Measurements from ENCODE around the gene SSBP4.

SSBP4 gene

DNA sequence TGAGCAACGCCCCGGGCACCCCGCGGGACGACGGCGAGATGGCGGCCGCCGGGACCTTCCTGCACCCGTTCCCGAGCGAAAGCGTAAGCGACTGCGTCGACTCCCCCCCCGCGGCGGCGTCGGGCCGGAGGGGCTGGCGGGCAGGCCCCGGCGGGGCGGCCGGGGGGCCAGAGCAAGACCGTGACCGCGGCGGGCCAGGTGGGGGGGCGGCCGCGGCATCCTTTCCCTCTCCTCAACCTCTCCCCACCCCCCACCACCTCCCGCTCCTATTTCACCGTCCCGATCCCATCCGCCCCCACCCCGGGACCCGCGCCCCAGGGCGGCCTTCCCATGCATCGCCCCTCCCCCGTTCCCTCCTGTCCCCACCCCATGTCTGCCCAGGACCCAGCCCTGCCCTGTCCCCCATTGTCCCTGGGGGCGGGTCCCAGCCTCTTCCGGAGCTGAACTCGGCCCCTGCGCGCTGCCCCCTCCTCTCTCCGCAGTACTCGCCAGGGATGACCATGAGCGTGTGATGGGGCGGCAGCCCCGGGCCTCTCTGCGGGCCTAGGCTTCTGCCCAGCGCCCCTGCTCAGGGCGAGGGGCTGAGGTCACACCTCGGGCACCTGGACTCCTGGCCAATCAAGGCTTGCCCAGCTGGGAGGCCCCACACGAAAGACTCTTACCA, 14.7 kb downstream of the SSBP4 start:
- DNase-seq (ENCODE audit: low read depth) = no peak

DNA sequence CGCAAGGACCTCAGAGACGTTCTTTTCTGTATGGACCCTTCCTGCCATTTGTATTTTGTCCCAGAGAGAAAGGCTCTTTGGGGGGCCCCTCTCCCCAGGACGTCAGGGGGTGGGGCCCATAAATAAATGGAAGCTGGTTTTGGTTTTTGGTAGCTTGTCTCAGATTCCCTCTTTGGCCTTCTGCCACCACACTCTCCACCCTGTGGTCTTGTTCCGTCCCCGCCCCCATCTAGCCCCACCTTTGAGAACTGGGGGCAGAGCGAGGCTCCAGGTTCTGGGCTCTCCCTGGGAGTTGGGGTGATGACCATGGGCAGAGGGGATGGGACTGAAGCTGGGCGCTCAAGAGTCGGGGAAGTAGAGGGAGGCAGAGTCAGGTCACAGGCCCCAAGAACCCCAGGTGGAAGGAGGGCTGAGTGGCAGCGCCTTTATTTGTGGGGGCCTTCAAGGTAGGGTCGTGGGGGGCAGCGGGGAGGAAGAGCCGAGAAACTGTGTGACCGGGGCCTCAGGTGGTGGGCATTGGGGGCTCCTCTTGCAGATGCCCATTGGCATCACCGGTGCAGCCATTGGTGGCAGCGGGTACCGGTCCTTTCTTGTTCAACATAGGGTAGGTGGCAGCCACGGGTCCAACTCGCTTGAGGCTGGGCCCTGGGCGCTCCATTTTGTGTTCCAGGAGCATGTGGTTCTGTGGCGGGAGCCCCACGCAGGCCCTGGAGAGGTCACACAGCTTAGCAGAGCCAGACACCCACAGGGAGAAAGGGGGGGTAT, 15.4 kb downstream of the SSBP4 start:
- DNase-seq (ENCODE audit: low read depth) = no peak

DNA sequence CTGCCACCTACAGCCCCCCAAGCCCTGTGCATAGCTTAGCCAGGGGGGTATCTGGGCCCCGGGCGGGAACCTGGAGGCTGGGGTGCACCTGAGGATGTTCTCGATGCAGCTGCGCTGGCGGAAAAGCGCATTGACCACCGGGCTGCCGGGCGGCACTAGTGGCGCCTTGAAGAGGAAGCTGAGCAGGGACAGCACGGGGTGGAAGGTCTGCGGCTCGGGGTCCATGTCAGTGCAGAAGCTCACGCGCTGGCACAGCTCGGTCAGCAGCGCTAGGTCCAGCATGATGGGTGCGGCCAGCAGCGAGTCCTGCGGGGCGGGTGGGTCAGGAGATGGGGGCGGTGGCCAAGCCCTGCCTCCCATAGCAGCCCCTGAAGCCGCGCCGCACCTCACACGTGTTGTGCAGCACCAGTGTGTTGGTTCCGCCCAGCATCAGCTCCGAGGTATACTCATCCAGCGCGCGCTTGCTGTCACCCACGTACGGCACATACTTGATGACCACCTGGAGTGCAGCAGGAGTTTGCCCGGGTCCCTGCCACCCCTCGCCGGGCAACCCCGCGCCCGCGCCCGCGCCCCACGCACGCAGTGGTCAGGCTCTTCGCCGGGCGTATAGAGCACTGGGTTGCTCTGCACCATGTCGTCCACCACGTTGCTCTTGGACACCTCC, 16.1 kb downstream of the SSBP4 start:
- DNase-seq (ENCODE audit: low read depth) = no peak

DNA sequence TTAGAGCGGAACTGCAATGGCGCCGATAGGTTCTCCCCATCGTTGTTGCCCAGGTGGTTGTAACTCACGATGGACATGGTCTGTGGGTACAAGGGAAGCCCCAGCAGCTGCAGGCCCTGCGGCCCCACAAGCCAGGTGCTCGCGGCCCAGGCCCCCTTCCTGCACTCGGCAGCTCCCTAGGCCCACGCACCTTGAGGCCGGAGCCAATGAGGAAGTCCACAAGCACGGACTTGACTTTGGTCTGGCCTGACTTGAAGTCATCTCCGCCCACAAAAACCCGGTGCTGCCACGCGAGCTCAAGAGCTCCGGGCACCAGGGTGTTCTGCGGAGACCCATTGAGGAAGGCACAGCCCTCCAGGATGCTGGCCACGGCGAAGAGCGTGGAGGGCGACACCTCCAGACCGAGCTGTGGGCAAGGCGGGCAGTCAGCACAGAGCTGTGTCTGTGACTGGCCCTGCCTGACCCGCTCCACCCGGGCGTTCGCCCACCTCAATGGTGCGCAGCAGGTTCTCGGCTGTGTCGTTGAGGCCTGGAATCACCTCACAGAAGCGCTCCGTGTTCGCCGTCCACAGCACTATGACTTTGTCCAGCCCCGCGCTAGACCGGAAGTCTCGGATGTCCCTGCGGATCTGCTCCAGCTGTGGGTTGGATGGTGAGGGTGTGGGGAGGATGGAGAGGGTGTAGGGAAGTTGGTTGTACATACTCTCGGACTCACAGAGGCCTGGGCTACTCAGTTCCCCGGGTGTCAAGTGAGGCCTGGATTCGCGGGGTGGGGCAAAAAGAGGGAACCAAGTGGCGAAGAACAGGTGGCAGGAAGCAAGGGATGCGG, 16.9 kb downstream of the SSBP4 start:
- DNase-seq (ENCODE audit: low read depth) = no peak

DNA sequence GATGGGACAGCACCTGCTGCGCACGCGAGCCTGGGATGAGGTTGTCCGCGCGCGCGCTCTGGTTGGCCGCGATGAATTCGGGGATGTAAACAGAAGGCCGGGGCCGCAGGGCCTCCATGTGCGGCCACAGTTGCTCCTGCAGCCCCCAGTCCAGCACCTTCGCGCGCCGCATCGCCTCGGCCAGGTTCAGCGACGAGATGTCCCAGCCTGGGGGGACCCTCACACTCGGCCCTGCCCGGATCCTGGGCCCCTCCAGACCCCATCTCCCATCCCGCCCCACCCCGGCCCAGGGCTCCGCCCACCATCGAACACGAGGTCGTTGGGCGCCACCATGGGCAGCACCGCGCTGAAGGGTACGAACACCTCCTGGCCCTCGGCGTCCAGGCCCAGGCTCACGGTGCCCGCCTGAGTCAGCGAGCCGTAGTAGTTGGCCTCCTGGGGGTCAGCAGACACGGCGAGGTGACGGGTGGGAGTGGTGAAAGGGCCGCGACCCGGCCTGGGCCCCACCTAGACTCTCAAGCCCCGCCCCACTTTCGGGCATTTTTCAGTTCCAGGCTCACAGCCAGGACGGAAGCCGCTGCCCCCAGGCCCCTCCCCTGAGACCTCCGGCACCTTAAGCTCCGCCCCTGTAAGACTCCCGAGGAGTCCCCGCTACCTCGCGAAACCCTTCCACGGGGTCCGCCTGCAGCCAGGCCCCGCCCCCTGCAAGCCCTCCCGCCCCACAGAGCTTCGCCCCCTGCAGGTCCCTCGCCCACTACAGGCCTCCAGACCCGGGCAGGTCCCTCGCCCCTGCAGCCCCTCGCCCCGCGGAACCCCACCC, 17.7 kb downstream of the SSBP4 start:
- peak; percentile 89 for DNase-seq (ENCODE audit: low read depth)

DNA sequence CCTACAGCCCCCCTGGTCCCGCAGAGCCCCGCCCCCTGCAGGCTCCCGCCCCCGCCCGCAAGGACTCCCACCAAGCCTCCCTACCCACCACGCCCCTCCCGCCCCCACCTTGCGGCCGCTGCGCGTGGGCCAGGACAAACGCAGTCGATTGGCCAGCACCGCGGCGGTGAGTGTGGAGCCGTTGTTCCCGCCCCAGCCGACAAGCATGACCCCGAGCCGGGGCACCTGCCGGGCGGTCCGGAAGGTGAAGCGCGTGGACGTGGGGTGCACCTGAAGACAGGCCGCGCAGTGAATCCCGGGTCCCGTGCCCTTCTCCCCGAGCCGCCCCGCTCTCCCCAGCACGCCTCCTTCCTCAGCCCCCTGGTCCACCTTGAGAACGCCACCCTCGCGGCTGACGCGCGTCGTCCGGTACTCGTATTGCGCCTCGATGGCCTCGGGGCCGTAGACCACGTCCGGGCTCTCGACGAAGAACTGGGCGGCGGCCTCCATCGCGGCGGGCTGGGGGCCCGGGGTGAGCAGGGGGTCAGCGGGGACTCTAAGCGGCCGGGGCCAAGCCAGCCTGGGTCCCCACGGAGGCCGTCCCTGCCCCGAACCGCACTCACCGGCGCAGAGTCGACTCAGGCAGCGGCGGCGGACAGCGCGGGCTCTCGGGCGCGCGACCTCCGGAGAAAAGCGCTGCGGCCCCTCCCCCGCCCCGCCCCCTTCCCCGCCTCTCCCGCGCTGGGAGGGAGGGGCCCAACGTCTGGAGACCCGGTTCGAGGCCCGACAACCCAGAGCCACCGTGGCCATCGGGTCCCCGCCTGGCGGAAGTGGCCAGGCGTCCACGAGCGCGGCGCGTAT, 18.5 kb downstream of the SSBP4 start, which contains the start of gene ISYNA1:
Gene ISYNA1 (minus strand): TSS at position 643 of the 840 bp plus-strand sequence. CDS start 154 bp downstream, at position 489.
- peak; percentile 49 for DNase-seq (ENCODE audit: low read depth)

DNA sequence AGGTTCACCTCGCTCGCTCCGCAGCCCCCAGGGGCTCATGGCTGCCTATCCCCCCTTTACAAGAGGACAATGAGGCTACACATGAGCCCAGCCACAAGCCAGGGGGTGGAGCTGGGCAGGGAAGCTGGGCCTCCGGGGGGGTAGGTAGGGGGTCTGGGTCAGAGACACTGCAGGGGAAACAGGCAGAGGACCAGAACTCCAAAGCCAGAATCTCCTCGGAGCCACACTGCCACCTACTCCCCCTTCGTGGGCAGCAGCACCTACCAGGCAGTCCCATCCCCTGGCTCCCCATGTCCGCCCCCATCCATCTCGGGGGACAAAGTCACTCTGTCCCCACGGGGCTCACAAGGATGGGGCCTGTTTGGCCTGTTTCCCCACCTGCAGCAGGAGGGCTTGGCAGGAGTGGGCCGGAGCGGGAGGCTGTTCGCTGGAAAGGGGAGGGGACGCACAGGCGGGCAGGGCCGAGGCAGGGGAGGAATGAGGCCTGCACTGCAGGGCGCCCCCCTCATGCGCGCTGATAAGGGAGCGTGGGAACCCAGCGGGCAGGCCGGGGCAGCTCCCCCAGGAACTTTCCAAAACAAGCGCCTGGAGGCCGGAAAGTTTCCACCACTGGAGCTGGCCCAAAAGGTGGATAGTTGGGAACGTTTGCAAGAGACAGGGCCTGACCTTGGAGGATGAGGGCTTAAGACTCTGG, 19.3 kb downstream of the SSBP4 start:
- no peak for DNase-seq (ENCODE audit: low read depth)

DNA sequence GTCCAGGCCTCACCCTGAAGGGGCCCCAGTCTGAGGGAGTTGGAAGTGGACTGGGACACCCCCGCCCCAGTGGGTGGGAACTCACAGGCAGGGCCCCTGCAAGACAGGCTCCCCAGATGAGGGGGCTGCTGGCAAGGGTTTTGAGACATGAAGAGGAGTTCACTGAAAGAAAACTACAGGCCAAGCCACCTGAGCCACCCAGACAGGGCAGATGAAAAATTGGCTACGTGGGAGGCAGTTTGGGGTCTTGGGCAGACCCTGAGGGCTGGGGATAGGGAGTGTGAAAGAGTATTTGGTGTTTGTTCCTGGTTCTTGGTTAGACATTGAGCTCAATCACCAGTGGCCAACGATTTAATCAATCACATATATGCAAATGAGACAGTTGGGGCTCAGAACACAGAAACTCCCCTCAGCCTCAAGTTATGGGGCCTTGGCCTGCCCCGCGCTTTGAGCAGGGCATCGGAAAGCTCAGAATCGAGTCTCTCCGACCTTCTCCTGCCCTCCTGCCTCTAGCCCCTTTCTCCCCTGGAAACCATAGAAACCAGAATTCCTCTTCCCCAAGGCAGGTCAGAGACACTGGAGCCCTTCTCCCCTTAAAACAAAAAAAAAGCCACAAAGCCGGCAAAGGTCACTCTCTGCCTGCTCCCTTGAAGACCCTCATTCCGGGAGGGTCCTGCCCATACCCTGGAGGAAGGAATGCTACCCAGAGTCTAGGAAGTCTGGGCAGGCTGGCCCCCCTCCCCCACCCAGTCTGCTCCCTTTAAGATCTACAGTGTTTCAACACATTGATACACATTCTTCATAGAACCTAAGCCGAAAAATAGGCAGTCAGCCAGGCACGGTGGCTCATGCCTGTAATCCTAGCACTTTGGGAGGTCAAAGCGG, 20.1 kb downstream of the SSBP4 start:
- peak; percentile 68 for DNase-seq (ENCODE audit: low read depth)

DNA sequence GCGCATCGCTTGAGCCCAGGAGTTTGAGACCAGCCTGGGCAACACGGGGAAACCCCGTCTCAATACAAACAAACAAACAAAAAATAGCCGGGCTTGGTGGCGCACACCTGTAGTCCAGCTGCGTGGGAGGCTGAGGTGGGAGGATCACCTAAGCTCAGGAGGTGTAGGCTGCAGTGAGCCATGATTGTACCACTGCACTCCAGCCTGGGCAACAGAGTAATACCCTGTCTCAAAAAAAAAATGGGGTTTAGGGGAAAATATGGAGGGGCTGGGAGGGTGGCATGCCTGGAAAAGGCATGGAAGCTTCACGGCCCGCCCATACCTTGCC, 20.7 kb downstream of the SSBP4 start:
- DNase-seq (ENCODE audit: low read depth) = no peak

DNA sequence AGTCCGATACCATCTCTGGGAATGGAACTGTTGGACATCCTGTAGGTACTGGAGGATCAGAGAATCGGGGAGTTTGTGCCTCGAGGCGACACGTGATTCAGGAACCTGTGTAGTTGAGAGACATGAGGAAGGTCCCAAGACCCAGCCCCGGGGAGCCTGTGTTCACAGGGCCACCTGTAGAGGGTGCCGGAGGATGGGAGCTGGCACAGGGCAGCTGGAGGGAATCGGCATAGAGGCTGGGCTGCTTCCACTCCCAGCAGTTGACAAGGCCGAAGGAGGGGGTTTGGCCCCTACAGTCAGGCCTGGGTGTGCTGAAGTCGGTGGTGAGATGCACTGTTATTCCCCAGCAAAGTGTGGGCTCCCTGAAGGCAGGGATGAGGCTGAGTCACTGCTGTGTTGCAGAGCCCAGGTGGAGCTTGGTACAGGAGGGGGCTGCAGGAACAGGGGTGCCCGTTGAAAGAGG, 21.2 kb downstream of the SSBP4 start:
- DNase-seq (ENCODE audit: low read depth) = no peak

DNA sequence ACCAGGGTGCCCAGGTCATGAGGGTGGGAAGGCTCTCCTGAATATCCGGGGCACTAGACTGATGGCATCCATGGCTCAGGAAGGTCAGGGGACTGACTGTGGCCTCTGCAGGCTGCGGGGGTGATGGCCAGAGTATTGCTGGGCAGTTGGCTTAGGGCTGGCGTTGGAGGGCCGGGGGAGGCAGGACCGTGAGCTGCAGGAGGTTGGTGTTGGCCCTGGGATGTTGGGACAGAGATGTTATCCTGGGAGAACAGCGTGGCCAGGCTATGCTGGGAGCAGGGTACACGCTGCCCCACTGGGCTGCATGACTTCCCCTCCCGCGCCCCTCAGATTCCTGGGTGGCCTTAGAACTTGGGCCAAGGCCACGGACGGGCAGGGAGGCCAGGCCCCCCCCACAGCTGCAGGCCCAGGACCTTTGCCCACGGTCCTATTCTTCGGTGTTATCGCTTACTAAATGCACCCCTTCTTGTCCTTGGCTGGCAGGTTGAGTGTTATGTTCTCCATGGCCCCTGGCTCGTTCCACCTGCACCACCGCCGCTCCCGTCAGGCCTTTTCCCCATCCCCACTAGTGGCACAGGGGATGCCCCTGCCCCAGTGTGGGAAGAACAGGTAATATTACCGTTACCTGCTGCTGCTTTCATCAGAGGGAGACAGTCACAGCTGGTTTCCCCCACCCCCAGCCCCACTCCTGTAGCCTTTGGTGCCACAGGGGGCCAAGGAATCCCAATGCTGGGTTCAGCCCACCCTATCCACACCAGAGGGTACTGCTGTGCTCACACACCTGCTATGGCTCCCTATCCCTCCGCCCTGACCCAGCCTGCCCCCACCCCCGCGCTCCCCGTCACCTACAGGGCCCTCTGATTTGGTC, 22.0 kb downstream of the SSBP4 start:
- DNase-seq (ENCODE audit: low read depth) = no peak

DNA sequence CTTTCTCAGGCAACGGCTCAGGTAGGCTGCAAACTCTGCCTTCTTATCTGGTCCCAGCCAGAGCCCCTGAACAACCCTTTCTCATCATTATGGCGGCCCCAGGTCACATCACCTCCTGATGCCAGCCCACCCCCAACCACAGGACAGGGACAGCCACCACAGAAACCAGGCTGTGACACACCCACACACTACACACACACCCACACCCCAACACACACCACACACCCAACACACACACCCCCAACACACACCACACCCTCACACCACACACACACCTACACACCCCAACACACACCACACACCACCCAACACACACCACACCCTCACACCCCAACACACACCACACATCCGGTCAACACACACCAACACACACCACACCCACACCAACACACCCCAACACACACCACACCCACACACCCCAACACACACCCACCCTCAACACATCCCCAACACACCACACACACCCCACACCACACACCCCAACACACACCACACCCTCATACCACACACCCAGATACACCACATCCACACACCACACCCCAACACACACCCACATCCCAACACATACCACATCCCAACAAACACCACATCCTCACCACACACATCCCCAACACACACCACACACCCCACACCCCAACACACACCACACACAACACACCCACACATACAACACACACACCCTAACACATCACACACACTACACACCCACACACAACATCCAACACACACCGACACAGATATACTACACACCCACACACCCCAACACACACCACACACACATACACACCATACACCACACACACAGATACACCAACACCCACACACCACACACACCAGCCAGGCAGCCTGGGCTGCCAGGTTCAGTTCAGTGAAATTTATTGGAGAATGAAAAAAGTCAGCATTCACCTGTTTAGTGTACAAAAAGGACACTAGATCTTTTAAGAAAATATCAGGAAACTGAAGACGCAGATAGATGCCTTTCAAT, 22.9 kb downstream of the SSBP4 start:
- no peak for DNase-seq (ENCODE audit: low read depth)

DNA sequence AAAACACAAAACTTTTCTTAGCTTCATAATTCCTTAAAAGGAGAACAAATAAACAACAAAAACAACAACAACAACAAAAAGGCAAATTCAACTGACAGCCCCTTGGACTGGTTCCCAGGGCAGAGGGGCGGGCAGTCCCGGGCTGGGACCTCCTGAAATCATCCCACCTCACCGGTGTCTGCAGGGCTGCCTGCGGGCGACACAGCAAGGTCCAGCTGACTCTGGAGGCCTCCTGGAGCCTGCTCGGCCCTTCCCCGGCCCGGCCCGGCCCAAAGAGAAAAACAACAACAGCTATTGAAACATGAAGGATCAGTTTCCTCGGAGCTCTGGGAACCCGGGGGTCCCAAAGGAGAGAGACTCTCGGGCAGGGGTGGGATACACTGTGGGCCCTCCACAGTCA, 23.7 kb downstream of the SSBP4 start:
- no peak for DNase-seq (ENCODE audit: low read depth)

DNA sequence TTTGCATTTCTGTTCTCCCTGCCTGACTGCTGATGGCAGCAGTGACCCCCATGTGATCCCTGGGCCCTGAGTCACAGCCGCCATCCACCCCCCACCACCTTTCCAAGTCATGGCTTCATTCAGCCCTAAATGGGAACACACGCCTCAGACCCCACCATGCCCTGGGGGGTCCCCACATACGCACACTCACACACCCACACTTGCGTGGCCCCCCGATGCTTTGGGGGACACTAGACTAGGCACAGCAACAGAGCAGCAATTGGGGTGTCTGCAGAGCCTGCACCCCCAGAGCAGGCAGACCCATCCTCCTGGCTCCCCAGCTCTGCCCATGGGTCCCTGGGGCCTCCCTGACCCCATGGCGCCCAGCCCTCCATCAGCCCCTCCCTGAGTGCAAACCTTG, 24.2 kb downstream of the SSBP4 start:
- no peak for DNase-seq (ENCODE audit: low read depth)

DNA sequence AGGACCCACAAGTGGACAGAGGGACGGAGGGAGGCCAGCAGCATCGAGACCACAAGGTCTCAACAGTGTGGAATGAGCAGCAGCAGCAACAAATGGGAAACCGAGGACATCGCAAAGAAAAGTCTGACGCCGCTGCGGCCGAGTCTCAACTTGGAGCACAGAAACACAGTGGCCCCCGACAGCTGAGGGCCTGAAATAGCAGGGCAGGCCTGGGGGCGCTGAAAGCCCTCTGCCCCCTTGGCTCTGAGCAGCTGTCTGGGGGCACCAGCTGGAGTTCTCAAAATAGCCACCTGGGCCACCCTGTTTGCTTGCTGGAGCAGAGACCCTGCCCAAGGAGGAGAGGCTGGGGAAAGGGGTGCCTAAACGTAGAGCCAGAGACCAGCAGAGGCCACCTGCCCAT, 24.6 kb downstream of the SSBP4 start:
- DNase-seq (ENCODE audit: low read depth) = no peak

DNA sequence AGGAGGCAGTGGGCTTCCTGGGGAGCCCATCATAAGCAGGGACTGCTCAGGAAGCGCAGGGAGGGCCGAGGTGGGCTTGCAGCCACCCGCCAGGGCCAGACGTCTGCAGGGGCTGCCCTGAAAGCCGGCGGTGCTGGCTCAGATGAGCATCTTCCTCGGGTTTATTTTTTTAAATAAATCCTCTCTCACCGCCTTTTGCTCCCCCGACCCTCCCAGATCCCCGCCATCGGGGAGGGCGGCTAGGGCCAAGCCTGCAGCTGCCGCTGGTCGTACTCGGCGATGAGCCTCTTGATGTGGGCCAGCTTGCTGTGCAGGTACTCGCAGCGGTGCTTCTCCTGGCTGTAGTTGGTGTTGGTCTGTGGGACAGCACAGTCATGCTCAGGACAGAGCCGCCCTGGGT, 25.3 kb downstream of the SSBP4 start:
- DNase-seq (ENCODE audit: low read depth) = no peak
